ENCODE measurements around the gene GALNT16.
A peak's percentile ranks its signal among the peaks of the same experiment; 100 is the strongest.
"Not testable (repeated sequence)": the region's sequence is repeated elsewhere in the genome, so short reads cannot be mapped to it uniquely, and the experiment has no call there.

The GALNT16 gene

DNA sequence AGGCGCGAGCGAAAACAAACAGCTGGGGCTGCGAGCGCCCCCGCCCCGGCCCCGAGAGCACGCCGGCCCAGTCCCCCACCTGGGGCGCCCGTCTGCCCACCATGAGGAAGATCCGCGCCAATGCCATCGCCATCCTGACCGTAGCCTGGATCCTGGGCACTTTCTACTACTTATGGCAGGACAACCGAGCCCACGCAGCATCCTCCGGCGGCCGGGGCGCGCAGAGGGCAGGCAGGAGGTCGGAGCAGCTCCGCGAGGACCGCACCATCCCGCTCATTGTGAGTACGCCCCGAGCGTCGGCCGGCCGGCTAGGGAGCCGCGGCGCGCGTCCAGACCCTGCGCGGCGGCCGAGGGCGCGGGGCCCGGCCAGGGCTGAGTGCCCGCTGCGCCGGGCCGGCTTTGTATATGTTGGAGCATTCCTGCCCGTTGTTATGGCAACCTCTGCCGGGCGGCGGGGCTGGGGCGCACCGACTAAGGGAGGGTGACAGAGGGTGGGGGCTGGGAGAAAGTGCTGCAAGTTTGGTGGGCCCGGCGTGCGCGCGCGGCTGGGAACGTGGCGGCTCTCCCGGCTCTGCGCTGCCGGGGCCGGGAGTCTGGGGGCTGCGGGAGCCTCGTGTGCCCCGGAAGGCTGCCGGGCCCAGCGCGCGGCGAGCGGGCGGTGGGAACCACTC lies 367 bp downstream of the GALNT16 start:
- peak; percentile 13 for DNase-seq

DNA sequence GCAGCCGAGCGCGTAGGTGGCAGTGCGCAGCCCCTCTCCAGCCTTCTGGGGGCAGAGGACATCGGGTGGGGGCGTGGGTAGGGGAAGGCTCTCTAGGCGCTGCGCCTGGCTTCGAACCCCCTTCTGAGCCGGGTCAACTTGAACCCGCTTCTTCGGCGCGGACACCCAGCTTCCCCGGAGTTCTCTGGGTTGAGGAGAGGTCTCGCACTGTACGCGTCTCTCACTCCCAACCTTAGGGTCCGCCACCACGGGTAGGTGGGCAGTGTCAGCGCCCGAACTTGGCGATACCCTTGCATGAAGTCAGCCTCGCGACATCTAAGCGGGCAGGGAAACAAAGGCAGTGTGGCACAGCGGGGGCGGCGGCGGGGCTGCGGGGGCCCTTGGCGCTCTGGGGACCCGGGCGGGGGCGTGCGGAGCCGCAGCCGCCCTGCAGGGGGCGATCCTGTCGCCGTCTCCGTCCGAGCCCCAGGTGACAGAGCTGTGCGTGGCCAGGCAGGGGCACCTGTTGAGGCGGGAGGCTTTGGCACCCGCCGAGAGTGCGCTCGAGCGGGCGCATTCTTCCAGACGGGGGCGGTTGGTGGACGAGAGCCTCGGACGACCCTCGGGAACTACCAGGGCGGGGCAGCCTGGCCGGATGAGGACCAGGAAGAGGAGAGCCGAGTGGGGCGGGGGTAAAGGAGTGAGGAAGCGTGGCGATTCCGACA lies 1.1 kb downstream of the GALNT16 start:
- DNase-seq = peak; percentile 40

- DNase-seq = peak; percentile 36
Observed at GRCh38 chr14:69261761-69262331, 1.9 kb downstream of the GALNT16 start.

DNA sequence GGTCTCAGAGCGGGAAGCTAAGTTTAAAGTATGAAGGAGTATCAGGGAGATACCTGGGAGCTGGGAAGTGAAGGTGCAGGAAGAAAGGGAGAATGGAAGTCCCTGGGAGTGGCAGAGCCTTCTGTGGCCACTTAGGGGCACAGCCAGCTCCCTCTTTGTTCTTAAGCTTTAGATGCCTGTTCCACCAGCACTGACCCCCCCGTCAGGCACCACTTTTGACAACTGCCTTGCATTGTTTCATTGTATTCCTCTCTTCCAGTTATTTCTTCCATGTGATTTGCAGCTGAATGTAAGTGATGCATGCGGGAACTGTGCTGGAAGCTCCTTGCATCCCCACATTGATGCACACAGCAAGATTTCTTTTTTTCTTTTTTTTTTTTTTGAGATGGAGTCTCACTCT lies 2.6 kb downstream of the GALNT16 start:
- no peak for DNase-seq

GRCh38 chr14:69263364-69263763 lies 3.4 kb downstream of the GALNT16 start:
- DNase-seq = peak; percentile 59

GRCh38 chr14:69263771-69264170 lies 3.8 kb downstream of the GALNT16 start:
- DNase-seq = no peak

GRCh38 chr14:69266572-69267345 lies 6.8 kb downstream of the GALNT16 start:
- DNase-seq = no peak

- DNase-seq = no peak
Observed at GRCh38 chr14:69267492-69267891, 7.5 kb downstream of the GALNT16 start.

DNA sequence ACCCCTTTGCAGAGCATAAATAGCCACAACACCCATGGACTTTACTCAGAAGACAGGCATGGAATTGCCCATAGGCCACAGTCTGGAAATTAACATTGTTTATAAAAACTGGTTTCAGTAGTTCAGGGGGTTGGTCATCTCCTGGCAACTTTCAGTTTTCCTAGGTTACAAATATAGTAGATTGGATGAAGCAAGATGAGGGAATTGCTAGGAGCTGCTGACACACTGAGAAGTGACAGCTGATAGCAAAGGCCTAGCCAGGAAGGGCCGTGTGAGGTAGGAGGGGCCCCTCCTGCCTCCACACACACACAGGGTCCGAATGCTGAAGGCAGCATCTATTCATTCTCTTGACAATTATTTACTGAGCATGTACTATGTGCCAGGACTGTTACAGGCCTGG lies 8.3 kb downstream of the GALNT16 start:
- DNase-seq = no peak

DNA sequence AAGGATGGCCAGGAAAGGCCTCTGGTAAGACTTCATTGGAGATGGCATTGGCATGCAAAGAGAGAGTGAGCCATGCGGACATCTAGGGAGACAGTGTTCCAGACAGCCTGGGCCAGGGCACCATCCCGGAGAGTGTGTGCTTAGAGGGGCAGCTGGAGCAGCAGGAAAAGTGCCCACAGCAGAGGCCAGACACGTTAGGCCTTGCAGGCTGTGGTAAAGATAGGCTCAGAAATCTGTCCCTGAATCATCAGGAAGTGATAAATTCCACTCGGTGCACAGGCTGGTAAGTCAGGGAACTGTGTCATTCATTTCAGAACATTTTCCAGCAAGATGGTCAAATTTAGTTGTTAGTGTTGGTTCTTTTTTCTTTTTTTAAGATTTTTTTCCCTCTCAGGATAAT lies 8.8 kb downstream of the GALNT16 start:
- DNase-seq = no peak

DNA sequence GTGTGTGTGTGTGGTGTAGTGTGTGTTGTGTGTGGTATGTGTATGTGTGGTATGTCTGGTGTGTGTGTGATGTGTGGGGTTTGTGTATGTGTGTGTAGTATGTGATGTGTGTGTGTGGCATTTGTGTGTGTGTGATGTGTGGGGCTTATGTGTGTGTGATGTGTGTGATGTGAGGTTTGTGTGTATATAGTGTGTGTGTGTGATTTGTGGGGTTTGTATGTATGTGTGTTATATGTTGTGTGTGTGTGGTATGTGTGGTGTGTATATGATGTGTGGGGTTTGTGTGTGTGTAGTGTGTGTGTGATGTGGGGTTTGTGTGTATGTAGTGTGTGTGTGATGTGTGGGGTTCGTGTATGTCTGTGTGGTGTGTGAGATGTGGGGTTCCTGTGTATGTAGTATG lies 9.4 kb downstream of the GALNT16 start:
- DNase-seq = no peak

- no peak for DNase-seq
Observed at GRCh38 chr14:69270097-69270496, 10.1 kb downstream of the GALNT16 start.

- DNase-seq = no peak
Observed at GRCh38 chr14:69270795-69271708, 11.1 kb downstream of the GALNT16 start.

DNA sequence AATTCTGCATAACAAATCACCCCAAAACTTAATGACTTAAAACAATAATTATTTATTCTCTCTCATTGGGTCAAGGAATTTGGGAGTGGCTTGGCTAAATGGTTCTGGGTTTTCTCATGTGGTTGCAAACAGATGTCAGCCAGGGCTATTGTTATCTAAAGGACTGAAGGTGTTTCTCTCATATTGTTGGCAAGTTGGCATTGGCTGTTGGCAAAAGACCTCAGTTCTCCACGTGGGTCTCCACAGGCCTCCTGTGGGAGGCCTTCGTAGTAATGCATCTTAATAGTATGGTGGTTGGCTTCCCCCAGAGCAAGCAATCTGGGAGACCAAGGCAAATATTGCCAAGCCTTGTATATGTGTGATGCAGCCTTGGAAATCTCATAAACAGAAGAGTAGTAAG lies 14.4 kb downstream of the GALNT16 start:
- DNase-seq = no peak

DNA sequence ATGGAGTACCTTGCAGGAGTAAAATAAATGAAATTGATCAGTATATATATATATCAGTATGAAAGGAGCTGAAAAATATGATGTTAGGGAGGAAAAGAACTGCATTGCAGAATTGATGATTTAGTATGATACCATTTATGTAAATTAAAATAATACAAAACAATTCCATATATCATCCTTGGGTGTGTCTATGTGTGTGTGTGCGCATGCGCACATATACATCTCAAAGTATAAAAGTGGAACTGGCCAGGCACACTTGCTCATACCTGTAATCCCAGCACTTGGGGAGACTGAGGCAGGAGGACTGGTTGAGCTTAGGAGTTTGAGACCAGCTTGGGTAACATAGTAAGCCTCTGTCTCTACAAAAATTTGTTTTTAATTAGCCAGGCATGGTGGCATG lies 15.4 kb downstream of the GALNT16 start:
- DNase-seq = no peak

DNA sequence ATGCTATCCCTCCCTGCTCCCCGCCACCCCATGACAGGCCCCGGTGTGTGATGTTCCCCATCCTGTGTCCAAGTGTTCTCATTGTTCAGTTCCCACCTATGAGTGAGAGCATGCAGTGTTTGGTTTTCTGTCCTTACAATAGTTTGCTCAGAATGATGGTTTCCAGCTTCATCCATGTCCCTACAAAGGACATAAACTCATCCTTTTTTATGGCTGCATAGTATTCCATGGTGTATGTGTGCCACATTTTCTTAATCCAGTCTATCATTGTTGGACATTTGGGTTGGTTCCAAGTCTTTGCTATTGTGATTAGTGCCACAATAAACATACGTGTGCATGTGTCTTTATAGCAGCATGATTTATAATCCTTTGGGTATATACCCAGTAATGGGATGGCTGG lies 17.4 kb downstream of the GALNT16 start:
- not testable (repeated sequence) for DNase-seq

GRCh38 chr14:69280746-69281291 lies 20.9 kb downstream of the GALNT16 start:
- no peak for DNase-seq

GRCh38 chr14:69281450-69282169 lies 21.7 kb downstream of the GALNT16 start:
- DNase-seq = no peak

GRCh38 chr14:69282448-69282847 lies 22.5 kb downstream of the GALNT16 start:
- no peak for DNase-seq

- no peak for DNase-seq
Observed at GRCh38 chr14:69284170-69284569, 24.2 kb downstream of the GALNT16 start.

DNA sequence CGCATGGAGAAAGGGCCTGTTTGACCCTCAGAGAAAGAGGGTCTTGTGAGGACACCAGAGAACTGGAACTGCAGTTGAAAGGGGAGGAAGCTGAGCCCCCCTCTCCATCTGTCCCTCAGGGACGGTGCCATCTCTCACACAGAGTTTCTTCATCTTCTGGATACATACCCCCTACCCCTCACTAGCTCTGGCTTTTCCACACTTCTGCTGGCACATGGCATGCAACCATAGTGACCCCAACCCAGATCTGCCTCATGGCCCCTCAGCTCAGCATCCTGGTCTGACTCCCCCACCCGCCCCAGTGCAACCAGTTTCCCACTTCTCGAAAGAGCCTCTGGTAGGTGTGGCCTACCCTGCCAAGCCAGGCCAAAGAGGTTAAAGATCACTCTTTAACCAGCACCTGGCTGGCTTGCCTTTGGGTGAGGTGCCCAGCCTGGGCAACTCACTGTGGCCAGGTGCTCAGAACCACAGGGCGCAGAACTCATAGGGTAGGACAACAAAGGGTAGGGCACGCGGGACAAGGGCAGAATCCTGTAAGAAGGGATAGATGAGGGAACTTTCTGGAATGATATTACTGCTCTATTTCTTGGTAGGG lies 25.8 kb downstream of the GALNT16 start:
- no peak for DNase-seq
